ENCODE results near the gene FADS2. TPM values are rescaled to one million over a fixed set of nuclear protein-coding genes. Genes with fewer than 3 reads are reported as not detected.
A peak's percentile ranks its signal among the peaks of the same experiment; 100 is the strongest.

The FADS2 gene
- total RNA-seq, 1 experiment from 2014 or later = 514 TPM

DNA sequence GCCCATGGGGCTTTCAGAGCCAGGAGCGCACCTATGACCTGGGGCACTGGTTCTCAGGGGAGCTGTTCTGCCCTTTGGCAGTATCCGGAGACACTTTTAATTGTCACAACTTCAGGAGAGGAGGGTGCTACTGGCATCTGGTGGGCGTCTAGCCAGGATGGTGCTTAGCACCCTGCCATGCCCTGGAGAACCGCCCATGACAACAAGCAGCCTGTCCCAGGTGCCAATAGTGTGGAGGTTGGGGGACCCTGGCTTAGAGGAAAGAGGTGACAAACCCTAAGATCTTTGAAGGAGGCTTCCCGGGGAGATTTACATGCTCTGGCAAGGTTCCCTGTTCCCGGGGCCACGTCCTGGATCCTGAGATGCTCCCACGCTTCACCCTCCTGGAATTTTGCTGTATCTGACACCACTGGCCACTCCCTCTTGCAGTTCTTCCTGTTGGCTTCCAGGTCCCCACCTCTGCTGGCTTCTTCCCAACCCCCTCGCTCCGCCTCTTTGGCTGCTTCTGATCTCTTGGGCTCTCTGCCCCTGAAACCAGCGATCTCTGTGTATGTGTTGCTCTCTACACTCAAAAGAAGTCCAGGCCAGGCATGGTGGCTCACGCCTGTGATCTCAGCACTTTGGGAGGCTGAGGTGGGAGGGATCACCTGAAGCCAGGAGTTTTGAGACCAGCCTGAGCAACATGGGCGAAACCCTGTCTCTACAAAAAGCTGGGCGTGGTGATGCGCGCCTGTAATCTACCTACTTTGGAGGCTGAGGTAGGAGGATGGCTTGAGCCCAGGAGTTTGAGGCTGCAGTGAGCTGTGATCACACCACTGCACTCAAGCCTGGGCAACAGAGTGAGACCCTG, 32.2 kb downstream of the FADS2 start:
- Histone ChIP-seq H2AFZ (no peak overlapping the region), H3K27ac (no peak overlapping the region), H3K4me2 (no peak overlapping the region), H3K9me3 (ENCODE audit: insufficient read depth, low read depth) (no peaks in the 10 kb centered on the region), H3K27me3 (ENCODE audit: insufficient read depth, low read depth) (no peaks in the 10 kb centered on the region), H3K36me3 (ENCODE audit: low read depth) (no peaks in the 10 kb centered on the region; the same call in 1 of the 2 replicates), H4K20me1 (ENCODE audit: insufficient read depth) (no peaks in the 10 kb centered on the region), H3K9me2 (ENCODE audit: insufficient read depth) (no peaks in the 10 kb centered on the region), H3K4me1 (replicated peaks; ENCODE audit: insufficient read depth) (no peaks in the 10 kb centered on the region), H3F3A (ENCODE audit: insufficient read depth, low read depth) (no peaks in the 10 kb centered on the region), H3K79me2 (ENCODE audit: low read depth) (no peaks in the 10 kb centered on the region), H3K4me3 (no peak overlapping the region)
- DNase-seq = peak in 1 of 2 experiments; percentile 46
- TF ChIP-seq, protein P1, sequence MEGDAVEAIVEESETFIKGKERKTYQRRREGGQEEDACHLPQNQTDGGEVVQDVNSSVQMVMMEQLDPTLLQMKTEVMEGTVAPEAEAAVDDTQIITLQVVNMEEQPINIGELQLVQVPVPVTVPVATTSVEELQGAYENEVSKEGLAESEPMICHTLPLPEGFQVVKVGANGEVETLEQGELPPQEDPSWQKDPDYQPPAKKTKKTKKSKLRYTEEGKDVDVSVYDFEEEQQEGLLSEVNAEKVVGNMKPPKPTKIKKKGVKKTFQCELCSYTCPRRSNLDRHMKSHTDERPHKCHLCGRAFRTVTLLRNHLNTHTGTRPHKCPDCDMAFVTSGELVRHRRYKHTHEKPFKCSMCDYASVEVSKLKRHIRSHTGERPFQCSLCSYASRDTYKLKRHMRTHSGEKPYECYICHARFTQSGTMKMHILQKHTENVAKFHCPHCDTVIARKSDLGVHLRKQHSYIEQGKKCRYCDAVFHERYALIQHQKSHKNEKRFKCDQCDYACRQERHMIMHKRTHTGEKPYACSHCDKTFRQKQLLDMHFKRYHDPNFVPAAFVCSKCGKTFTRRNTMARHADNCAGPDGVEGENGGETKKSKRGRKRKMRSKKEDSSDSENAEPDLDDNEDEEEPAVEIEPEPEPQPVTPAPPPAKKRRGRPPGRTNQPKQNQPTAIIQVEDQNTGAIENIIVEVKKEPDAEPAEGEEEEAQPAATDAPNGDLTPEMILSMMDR (conservative IDR thresholded peaks at IDR 0.05) = no peak
- no peak for TF ChIP-seq EZH2 (IDR thresholded peaks at IDR 0.05; ENCODE audit: low read depth)
- POLR2A ChIA-PET (ENCODE audit: unreplicated experiment) = interaction anchor here (0.6 kb wide), 1 partner anchor 357 kb away, joined by 3 read pairs; no protein-coding TSS in a partner anchor
- BruUV-seq (replicated peaks) = no TSS peak
- intact Hi-C loops (cut with micrococcal nuclease; ENCODE audit: unreplicated experiment) = loop anchor here (10.0 kb wide), 1 partner anchor 935 kb away; the partner anchor contains the start of gene TMEM132A
- CTCF ChIA-PET = interaction anchor here (0.6 kb wide), 1 partner anchor 372 kb away, joined by 5 read pairs; no protein-coding TSS in a partner anchor

DNA sequence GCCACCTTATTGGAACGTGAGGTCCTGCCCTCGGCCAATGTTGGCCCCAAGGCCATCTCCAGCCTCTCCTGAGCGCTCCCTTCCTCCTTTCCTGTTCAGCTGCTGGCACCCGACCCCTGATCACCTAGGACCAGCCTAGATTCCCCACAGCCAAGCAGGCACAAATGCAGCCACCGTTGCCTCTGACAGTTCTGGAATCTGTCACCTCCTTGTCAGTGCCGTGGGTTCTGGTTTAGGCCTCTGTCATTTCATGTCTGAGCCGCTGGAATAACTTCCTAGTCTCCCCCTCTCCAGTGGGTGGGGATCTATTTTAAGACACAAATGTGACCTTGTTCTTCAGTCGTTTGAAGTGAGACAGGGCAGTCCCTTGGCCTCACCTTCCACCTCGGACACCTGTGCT, 33.5 kb downstream of the FADS2 start:
- POLR2A ChIA-PET (ENCODE audit: unreplicated experiment) = no interaction called here
- H3K36me3 ChIP-seq (ENCODE audit: low read depth) = no peaks in the 10 kb centered on the region; the same call in 1 of the 2 replicates
- CTCF ChIA-PET = no interaction called here

DNA sequence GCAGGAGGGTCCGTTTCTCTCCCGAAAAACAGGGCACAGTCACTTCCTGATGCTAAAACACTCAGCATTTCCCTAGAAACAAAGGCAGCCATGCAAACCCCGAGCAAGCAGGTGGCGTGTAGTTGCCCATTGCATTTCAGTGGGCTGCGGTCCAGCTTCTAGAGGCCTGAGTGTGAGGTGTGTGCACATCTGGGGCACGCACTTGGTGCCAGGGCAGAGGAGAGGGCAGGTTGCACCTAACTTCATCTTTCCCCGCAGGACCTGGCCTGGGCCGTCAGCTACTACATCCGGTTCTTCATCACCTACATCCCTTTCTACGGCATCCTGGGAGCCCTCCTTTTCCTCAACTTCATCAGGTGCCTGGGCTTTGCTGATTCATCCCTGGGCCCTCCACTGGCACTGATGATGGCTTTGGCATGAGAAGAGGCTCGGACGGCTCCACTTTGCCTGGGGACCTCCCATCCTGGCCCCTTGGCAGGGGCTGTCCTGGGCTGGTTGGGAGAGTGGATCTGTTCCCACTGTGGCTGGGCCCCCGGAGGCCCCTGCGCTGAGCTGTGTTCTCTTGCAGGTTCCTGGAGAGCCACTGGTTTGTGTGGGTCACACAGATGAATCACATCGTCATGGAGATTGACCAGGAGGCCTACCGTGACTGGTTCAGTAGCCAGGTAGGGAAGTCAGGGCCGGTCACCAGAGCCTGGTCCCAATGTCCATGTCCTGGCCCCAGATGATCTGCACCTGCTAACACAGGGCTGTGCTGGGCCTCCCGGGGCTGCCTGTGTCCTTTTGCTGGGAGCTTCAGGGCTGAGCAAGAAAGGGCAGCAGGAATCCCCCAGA, 34.8 kb downstream of the FADS2 start:
- no peak overlapping the region for H3K4me2 ChIP-seq
- TF ChIP-seq, protein P1 (conservative IDR thresholded peaks at IDR 0.05) = no peak
- no peak for TF ChIP-seq EZH2 (IDR thresholded peaks at IDR 0.05; ENCODE audit: low read depth)
- H3K9me3 ChIP-seq (ENCODE audit: insufficient read depth, low read depth) = no peaks in the 10 kb centered on the region
- intact Hi-C loops (cut with micrococcal nuclease; ENCODE audit: unreplicated experiment) = loop anchor here (10.0 kb wide), 1 partner anchor 938 kb away; the partner anchor contains the start of gene TMEM132A
- H3K9me2 ChIP-seq (ENCODE audit: insufficient read depth) = no peaks in the 10 kb centered on the region
- H4K20me1 ChIP-seq (ENCODE audit: insufficient read depth) = no peaks in the 10 kb centered on the region
- no peaks in the 10 kb centered on the region for H3F3A ChIP-seq (ENCODE audit: insufficient read depth, low read depth)
- H3K36me3 ChIP-seq (ENCODE audit: low read depth) = no peaks in the 10 kb centered on the region; the same call in 1 of the 2 replicates
- ChIA-PET POLR2A (ENCODE audit: unreplicated experiment) (no interaction called here), CTCF (no interaction called here)
- BruUV-seq (replicated peaks) = no TSS peak
- DNase-seq = no peak
- H3K27me3 ChIP-seq (ENCODE audit: insufficient read depth, low read depth) = no peaks in the 10 kb centered on the region
- no peak overlapping the region for H3K4me3 ChIP-seq
- no peak overlapping the region for H3K27ac ChIP-seq
- H3K79me2 ChIP-seq (ENCODE audit: low read depth) = no peaks in the 10 kb centered on the region
- H3K4me1 ChIP-seq (replicated peaks; ENCODE audit: insufficient read depth) = no peaks in the 10 kb centered on the region
- H2AFZ ChIP-seq = no peak overlapping the region

More for the DNA sequence above, 33.5 kb downstream of the FADS2 start:
- Histone ChIP-seq H2AFZ (no peak overlapping the region), H3K9me3 (ENCODE audit: insufficient read depth, low read depth) (no peaks in the 10 kb centered on the region), H3K4me2 (no peak overlapping the region), H4K20me1 (ENCODE audit: insufficient read depth) (no peaks in the 10 kb centered on the region), H3K4me1 (replicated peaks; ENCODE audit: insufficient read depth) (no peaks in the 10 kb centered on the region), H3K4me3 (no peak overlapping the region), H3K27me3 (ENCODE audit: insufficient read depth, low read depth) (no peaks in the 10 kb centered on the region), H3K9me2 (ENCODE audit: insufficient read depth) (no peaks in the 10 kb centered on the region), H3K27ac (no peak overlapping the region), H3K79me2 (ENCODE audit: low read depth) (no peaks in the 10 kb centered on the region), H3F3A (ENCODE audit: insufficient read depth, low read depth) (no peaks in the 10 kb centered on the region)
- no peak for DNase-seq
- TF ChIP-seq, protein P1 (conservative IDR thresholded peaks at IDR 0.05) = no peak
- no peak for TF ChIP-seq EZH2 (IDR thresholded peaks at IDR 0.05; ENCODE audit: low read depth)
- intact Hi-C loops (cut with micrococcal nuclease; ENCODE audit: unreplicated experiment) = loop anchor here (10.0 kb wide), 1 partner anchor 937 kb away; the partner anchor contains the start of gene TMEM132A
- BruUV-seq (replicated peaks) = no TSS peak
